ENCODE data around the gene SOX4.

DNA sequence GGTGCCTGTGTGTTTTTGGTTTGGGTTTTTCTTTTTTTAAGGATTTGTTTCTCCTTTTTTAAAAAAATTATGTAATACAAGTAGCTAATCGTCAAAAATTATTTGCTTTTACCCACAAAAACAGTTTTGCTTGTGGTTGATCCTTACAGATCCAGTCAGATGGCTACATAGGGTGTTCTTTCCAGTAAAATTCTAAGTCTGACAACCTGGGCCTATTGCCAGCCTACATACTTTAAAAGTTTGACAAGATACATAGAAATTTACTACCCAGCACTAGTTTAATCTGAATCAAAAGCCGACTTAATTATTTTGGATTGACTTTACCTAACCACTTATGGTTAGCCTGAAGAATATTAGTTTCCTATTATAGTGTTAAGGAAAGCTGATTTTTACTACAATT is 2.1 kb upstream of the SOX4 start:
- no peak for TF ChIP-seq POLR2A (IDR thresholded peaks at IDR 0.05; ENCODE audit: extremely low read depth, insufficient read length)
- TF ChIP-seq CTCF (IDR thresholded peaks at IDR 0.05; ENCODE audit: low read depth, low read length): no peak
- TF ChIP-seq, protein P1, sequence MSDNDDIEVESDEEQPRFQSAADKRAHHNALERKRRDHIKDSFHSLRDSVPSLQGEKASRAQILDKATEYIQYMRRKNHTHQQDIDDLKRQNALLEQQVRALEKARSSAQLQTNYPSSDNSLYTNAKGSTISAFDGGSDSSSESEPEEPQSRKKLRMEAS (IDR thresholded peaks at IDR 0.05; ENCODE audit: low read depth, low read length): no peak
- TF ChIP-seq MYC (IDR thresholded peaks at IDR 0.05; ENCODE audit: low read depth, low read length): no peak

Data from NB4 (cell line).